Stimulated activated CD8-positive, alpha-beta memory T cell treated with anti-CD3 and anti-CD28 coated beads, Interleukin-4, amount 100 ng/mL, for 4 hours (primary cell): ENCODE results near the gene JARID2.
A peak's percentile ranks its signal among the peaks of the same experiment; 100 is the strongest.
"Not testable (repeated sequence)": the region's sequence is repeated elsewhere in the genome, so short reads cannot be mapped to it uniquely, and the experiment has no call there.

Experiments used
- DNase-seq, 2 donors: peaks; one replicate each; pipeline ENCODE4 v3.0.0-alpha.2; 2020; ENCODE audit warnings: low read depth in 2 of 2, low spot score in 1 of 2

Gene JARID2

GRCh38 chr6:15287670-15288375 lies 42.0 kb downstream of the JARID2 start:
- no peak for DNase-seq

GRCh38 chr6:15288856-15289255 lies 43.0 kb downstream of the JARID2 start:
- no peak for DNase-seq

- DNase-seq: not testable (repeated sequence)
Observed at GRCh38 chr6:15289456-15289855, 43.6 kb downstream of the JARID2 start.

GRCh38 chr6:15290067-15290680 lies 44.3 kb downstream of the JARID2 start:
- no peak for DNase-seq

GRCh38 chr6:15290962-15291704 lies 45.3 kb downstream of the JARID2 start:
- no peak for DNase-seq

- no peak for DNase-seq
Observed at GRCh38 chr6:15292721-15293302, 46.9 kb downstream of the JARID2 start.

- DNase-seq: no peak
Observed at GRCh38 chr6:15293674-15294073, 47.8 kb downstream of the JARID2 start.

- no peak for DNase-seq
Observed at GRCh38 chr6:15294504-15294903, 48.6 kb downstream of the JARID2 start.

GRCh38 chr6:15296249-15296648 lies 50.4 kb downstream of the JARID2 start:
- DNase-seq: no peak

GRCh38 chr6:15296735-15297134 lies 50.9 kb downstream of the JARID2 start:
- DNase-seq: no peak

- DNase-seq: not testable (repeated sequence)
Observed at GRCh38 chr6:15297167-15297566, 51.3 kb downstream of the JARID2 start.

GRCh38 chr6:15297895-15298590 lies 52.2 kb downstream of the JARID2 start:
- no peak for DNase-seq

GRCh38 chr6:15299430-15300131 lies 53.7 kb downstream of the JARID2 start:
- peak; percentile 16 to 40 for DNase-seq

GRCh38 chr6:15301179-15302006 lies 55.5 kb downstream of the JARID2 start:
- DNase-seq: no peak

GRCh38 chr6:15303162-15303919 lies 57.5 kb downstream of the JARID2 start:
- DNase-seq: no peak

GRCh38 chr6:15303920-15304291 lies 58.0 kb downstream of the JARID2 start:
- no peak for DNase-seq

GRCh38 chr6:15304337-15305042 lies 58.6 kb downstream of the JARID2 start:
- DNase-seq: no peak

GRCh38 chr6:15305496-15305895 lies 59.6 kb downstream of the JARID2 start:
- no peak for DNase-seq
